HG02571 (cell line): ENCODE data around the gene DSC2.
"Not testable (repeated sequence)": the region's sequence is repeated elsewhere in the genome, so short reads cannot be mapped to it uniquely, and the experiment has no call there.

ENCODE experiments used
- ATAC-seq: cut with Tn5 transposase; IDR thresholded peaks from one replicate; pipeline ENCODE4 v1.9.1; 2021; ENCODE audit warnings: mild to moderate bottlenecking, moderate library complexity; ENCODE audit not compliant: unreplicated experiment

DSC2 gene

DNA sequence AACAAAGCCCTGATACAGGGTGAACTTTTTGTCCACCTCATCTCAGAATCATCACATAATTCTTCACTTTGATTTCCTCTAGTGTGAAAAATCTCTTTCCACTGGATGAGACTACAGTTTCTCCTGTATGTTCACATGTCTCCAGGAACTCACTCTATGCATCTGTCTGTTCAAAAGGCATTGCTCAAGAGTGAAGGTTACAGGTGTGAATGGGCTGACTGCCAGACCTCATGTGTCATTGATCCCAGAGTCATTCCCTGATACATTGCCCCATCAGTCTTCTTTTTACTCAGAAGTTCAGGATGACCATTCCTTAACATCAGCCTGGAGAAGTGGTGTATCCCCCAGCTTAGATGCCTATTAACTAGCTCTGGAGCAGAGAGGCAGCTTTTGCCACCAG lies 55.3 kb downstream of the DSC2 start:
- ATAC-seq = no peak

DNA sequence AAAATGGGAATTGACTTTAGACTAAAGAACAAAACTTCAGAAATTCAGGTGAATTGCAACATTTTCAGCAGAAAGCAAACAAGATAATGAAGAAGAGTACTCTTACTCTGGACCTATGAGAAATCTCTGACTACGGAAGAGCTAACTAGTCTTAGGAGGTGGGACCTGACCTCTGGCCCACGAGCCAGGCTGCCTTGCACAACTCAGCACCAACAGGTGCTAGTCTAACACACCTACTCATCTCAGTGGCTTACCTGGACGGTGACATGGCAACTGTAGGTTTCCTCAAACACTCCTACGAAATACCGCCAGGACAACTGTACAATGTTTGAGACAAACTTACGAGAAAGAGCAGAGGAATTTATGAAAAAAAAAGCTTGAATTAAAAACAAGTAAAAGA lies 56.6 kb downstream of the DSC2 start:
- ATAC-seq = no peak

DNA sequence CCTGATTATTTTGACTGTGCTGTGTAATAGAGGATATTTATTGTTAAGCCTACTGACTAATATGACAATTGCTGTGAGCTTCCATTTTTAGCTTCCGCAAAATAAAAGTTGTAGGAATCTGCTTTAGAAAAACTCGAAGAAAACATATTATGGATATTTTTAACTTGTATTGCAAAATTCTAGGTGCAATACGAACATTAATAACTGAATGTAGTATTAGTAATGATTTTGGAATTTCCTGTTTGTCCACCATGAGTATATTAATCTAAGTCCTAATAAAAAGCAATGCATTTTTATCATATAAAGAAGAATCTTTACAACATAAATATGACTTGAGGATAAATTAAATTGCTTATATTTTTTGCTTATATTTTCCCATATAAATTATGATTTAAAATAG lies 57.3 kb downstream of the DSC2 start:
- ATAC-seq = no peak

DNA sequence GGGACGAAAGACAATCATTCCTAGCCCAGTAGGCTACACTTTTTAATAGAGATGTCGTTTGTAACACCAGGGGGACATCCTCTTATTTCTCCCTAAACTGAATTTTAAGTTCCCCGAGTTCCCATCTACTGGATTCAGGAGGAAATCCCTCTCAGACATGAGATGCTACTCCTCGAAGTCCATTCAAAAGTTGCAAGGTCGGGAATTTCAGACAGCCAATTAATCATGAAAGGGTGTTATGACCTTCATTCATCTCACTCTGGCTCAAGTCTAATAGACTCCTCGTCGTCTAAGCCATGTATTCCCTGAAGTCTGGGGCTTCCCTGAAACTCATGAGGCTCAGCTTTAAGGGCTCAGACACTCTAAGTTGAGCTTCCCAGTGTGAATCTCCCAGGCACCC lies 58.5 kb downstream of the DSC2 start:
- no peak for ATAC-seq

DNA sequence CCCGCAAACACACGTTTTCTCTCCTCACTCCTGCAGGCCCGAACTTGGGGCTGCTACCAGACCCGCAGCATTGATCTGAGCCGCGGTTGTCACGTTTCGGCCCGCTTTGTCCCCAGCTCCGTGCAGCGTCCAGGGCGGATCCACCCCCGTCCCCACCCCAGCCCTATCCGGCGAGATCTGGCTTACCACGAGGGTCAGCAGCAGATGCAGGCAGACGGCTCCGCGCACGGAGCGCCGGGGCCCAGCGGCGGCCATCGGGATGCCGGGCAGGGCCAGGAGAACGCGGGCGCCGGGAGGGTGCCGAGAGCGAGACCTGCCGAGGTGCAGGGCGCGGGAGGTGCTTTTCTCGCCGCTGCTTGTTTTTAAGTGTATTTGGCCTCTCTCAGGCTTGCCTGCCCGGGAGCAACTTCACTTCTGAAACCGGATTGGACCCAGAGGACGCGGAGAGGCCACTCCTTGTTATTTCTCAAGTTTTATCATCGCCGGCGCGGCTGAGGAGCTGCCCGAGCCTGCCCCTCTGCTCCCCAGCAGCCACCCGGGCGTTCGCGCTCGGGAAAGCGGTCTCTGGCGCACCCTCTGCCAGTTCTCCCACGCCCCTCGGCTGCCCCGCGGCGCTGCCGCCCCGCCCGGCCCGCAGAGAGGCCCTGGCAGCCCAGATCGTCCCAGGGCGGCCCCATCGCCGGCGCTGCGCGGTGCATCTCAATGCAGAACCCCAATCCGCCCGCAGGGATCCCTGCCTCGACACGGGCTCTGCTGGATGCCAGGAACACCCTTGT lies 59.6 kb downstream of the DSC2 start, which contains the start of gene DSC3:
Gene DSC3, minus strand, starts transcription at position 337 of the 776 bp plus-strand sequence. Its CDS starts 82 bp downstream, at position 255.
- no peak for ATAC-seq

DNA sequence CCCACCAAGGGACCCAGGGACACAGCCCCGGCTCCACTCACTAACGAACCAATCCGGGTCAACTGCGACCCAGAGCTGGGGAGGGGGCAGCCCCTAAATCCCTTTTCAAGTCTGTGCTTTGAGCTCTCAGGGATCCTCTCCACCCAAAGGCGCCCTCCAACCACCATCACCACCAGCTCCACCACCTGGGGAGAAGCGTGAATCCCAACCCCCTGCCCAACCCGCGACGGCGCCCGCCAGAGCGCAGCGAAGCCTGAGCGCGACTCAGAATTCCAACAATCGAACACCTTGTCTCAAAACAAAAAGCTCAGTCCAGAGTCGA lies 60.2 kb downstream of the DSC2 start:
- no peak for ATAC-seq

DNA sequence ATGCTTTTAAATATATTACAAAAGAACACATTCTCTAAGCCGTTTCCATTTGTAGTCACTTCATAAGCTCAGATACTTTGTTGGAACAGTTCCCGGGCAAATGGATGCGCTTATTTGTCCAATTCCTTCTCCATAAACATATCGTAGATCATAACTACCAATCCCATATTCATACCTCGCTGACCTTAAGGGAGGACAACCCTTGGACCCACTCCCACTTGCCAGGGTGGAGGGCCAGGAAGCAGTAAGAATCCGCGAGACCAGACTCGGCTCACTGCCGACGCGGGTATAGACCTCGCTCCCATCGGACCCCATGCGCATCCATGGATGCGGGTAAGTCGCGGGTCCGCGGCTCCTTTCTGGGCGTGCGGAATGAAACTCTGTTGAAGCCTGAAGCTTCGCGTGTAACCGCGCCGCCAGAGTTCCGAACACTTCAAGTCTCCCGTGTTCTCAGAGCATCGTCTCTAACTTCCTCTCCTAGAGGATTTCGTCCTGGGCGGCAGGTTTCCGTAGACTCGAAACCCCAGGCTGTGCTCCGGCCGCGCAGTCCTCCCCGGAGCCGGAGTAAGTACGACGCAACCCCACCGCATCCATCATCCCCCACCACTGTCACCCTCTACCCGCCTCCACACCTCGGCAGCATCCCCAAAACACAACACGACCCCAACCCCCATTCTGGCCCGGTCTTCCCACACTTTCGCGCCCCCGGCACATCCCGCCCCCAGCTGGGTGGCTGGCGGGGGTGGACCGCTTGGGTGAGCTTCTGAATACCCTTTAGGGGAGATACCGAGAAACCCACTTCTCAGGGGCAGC lies 60.7 kb downstream of the DSC2 start:
- ATAC-seq = no peak

DNA sequence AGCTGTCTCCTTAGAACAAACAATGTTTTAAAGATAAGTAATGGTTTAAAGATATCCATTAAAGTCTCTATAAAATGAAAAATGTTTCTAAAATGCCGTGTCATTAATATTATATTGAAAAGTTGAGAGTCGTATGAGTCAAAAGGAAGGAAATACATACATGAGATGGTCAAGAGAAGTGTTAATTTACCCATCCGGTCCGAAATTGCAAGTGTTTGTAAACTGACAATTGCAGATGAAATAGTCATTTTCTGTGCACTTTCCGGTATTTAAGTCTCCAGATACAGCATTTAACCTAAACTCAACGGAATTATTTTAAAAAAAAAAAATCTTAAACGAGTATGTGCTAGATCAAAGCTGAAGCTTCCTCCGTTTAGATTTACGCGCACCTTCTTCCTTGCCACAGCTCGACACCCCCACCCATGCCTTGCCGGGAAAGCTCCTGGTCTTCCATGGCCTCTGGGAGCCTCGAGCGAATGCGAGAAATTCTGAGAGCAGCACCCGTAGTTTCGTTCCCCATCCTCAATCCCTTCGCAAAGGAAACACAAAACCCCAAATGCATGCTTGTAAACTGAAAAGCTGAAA lies 61.4 kb downstream of the DSC2 start:
- ATAC-seq = no peak

DNA sequence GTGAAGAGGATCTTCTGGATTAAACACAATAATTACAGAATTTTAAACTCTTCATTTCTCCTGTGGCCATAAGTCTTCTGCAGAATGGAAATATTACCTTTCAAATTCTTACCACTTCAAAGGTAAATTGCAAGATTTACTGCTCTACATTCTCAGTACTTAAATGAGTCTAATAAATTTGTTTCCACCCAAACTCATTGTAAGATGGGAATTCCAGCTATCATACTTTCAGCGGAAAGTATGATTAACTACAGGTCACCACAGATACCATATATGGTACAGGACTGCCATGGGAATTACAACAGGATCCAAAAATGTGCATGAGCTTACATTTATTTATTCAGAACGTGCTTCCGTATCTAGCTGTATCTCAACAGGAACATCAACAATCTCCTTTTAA lies 62.8 kb downstream of the DSC2 start:
- ATAC-seq = no peak

DNA sequence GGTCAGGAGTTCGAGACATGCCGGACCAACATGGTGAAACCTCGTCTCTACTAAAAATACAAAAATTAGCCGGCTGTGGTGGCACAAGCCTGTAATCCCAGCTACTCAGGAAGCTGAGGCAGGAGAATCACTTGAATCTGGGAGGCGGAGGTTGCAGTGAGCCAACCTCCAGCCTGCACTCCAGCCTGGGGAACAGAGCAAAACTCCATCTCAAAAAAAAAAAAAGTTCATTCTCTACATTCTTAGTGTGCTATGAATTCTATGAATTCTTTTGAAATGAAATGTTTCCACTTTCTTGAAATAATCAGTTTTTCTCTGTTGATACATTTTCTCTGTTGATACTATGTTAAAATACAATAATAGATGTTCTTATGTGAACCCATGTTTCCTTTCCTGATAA lies 64.5 kb downstream of the DSC2 start:
- not testable (repeated sequence) for ATAC-seq

DNA sequence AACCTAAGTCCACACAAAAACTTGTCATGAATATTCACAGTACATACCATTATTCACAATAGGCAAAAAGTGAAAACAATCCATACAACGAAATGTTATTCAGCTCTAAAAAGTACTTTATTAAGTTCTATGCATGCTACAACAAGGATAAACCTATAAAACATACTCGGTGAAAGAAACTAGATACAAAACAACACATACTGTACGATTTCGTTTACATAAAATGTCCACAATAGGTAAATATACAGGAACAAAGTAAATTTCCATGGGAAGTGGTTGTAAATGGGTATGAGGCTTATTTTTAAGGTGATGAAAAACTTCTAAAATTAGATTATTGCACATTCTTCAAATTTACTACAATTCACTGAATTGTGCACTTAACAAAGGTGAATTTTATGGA lies 67.7 kb downstream of the DSC2 start:
- no peak for ATAC-seq

DNA sequence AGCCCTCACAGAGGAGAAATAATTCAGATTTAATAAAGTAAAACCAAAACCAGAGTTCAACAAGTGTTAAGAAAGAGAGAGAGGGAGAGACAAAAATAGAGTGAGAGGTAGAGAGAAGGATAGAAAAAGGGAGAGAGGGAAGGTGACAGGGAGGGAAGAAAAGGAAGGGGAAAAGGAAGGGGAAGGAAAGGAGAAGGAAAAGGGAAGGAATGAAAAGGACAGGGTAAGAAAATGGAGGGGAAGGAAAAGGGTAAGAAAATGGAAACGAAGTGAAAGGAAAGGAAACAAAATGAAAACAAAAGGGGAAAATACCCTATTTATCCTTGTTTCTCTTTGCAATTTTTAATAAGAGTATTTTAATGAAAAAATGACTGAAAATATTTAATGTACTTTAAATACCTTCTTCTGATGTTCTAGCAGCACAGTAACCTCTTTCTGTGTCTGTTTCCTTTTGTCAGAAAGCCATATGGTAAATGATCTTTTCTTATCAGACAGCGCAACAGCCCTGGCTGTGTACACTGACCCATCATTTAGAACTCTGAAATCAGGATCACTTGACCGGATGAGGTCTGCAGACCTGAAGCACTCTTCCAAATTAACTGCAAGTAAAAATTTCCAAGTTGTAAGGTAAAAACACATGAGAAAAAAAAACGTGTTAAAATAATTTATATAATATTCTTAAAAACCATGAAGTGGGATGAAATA lies 71.5 kb downstream of the DSC2 start:
- no peak for ATAC-seq

DNA sequence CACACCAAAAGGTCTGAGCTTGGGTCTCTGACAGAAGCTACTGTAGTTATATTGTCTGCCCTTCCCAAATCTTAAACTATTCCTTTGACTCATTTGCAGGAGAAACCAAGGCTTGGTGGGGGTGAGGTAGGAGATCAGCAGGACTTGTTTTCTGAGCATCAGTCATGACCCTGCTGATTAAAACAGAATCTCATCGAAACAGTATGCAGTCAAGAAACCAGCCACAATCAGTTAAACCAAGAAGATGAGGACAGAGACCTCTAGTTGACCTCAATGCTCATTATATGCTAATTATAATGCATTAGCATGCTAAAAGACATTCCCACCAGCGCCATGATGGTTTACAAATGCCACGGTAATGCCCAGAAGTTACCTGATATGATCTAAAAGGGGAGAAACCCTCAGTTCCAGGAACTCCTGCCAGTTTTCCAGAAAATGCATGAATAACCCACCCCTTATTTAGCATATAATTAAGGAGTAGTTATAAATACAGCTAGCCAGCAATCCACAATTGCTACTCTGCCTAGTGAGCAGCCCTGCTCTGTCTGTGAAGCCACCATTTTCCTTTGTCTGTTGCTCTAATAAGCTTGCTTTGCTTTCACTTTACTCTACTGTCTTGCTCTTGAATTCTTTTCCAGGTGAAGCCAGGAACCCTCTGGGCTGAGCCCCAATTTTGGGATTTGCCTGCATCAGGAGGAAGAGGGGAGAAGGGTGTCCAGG lies 86.3 kb downstream of the DSC2 start:
- ATAC-seq = no peak

DNA sequence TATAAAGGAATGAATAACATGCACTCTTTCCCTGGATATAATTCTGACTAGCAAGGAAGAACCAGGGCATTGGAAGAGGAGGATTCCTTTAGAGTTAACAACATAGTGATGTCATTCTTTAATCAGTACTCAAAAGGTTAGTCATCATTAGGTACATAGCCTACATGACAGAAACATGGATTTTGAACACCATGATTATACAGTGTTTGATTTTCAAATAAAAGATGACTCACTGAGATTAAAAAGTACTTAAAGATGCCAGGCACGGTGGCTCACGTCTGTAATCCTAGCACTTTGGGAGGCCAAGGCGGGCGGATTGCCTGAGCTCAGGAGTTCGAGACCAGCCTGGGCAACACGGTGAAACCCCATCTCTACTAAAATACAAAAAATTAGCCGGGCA lies 90.8 kb downstream of the DSC2 start:
- not testable (repeated sequence) for ATAC-seq

DNA sequence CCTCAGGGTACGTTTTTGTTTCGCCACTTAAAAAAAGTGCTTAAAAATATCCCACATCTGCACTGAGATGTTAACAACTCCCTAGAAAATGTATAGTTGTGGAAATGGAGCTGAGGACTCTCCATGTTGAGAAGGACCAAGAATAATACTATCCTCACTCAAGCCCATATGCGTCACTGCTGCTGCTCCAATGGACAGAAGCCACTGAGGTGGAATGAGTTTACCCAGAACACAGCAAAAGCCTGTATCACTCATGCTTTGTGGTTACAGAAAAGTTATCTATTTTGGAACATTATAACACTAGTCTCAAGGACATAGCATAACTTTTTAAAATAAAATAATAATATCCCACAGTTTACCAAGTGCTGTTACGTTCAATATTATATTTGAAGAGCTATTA lies 91.6 kb downstream of the DSC2 start:
- no peak for ATAC-seq
